ENCODE results near the gene SSC4D. TPM values are rescaled to one million over a fixed set of nuclear protein-coding genes. Genes with fewer than 3 reads are reported as not detected.

Gene SSC4D
- total and polyA plus RNA-seq, 2 of the 8 experiments (the other 6 are each of a cell fraction or from before 2014, with no cell fraction given), result 11.8 to 27.5 TPM

DNA sequence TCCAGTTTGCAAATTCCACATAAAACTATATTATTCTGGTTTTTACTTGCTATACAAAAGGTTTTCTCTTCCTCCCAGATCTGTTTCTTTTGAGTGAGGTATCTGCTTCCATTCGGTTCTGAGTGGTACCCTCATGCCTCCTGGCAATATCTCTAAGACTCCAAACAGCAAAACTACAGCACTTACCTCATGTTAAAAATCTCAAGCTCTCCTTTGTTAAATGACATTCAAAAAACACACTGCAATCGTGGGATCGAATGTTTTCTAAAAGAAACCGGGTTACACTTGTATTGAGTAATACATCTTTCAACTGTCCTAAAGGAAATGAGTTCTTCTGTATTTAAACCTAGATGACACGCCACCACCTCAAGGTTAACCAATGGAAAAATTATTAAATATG, 61.8 kb downstream of the SSC4D start:
- Histone ChIP-seq H2AFZ (ENCODE audit: low read length) (no peak overlapping the region), H2BK120ac (replicated peaks; ENCODE audit: low read depth, low read length) (no peak overlapping the region), H4K5ac (ENCODE audit: insufficient read length, low read depth, low read length) (no peak overlapping the region), H4K20me1 (replicated peaks in 1 of 2; ENCODE audit: control insufficient read depth in 1 of 2, insufficient read depth in 2 of 2, low read length in 2 of 2) (peaks cover 36 to 49% of the 10 kb centered on the region in 2 experiments), H4K91ac (replicated peaks; ENCODE audit: insufficient read length, low read length) (no peak overlapping the region), H2BK20ac (ENCODE audit: low read length) (no peak overlapping the region), H3K23me2 (ENCODE audit: low read depth, low read length) (no peaks in the 10 kb centered on the region), H3K36me3 (ENCODE audit: control insufficient read depth in 2 of 4, insufficient read depth in 4 of 4, low read length in 3 of 4) (peaks cover 18 to 72% (median 56%) of the 10 kb centered on the region in 4 experiments), H3K23ac (ENCODE audit: insufficient read length) (no peak overlapping the region), H3K18ac (ENCODE audit: extremely low read depth, low read length) (no peak overlapping the region), H3K27ac (ENCODE audit: low read depth, low read length) (no peak overlapping the region), H3K79me2 (ENCODE audit: control insufficient read depth in 1 of 2, insufficient read depth in 2 of 2, low read length in 2 of 2) (peaks cover 58 to 99% of the 10 kb centered on the region in 2 experiments), H3K79me1 (ENCODE audit: low read depth, low read length) (peaks cover 16% of the 10 kb centered on the region), H3K9ac (replicated peaks in 1 of 4; ENCODE audit: extremely low read depth in 1 of 4, low read depth in 3 of 4, low read length in 3 of 4) (no peak overlapping the region), H4K8ac (ENCODE audit: extremely low read depth, insufficient read depth, low read length) (no peak overlapping the region), H3K4ac (replicated peaks; ENCODE audit: insufficient read length, low read depth, low read length) (no peak overlapping the region), H3K4me2 (ENCODE audit: insufficient read depth in 1 of 2, low read depth in 2 of 2, low read length in 2 of 2) (no peak overlapping the region), H3K27me3 (replicated peaks in 1 of 4; ENCODE audit: control insufficient read depth in 3 of 4, extremely low read depth in 1 of 4, insufficient read depth in 3 of 4, low read length in 3 of 4) (no peaks in the 10 kb centered on the region), H2BK5ac (ENCODE audit: low read depth, low read length) (no peak overlapping the region), H2BK15ac (ENCODE audit: low read length) (no peak overlapping the region), H2AK5ac (ENCODE audit: low read depth, low read length) (no peak overlapping the region), H3K9me3 (ENCODE audit: insufficient read depth in 2 of 2, low read depth in 1 of 2, low read length in 1 of 2) (no peaks in the 10 kb centered on the region), H3K56ac (replicated peaks; ENCODE audit: insufficient read length, low read depth, low read length) (no peak overlapping the region), H3K4me3 (ENCODE audit: extremely low read depth in 1 of 4, insufficient read depth in 2 of 4, low read depth in 3 of 4, low read length in 4 of 4) (no peak overlapping the region), H2BK12ac (ENCODE audit: low read depth, low read length) (no peak overlapping the region), H3K4me1 (replicated peaks in 1 of 4; ENCODE audit: control insufficient read depth in 3 of 4, insufficient read depth in 4 of 4, low read length in 3 of 4) (0 out of 7 replicates have a peak, but pooled peaks cover 0 to 2% (median 0%) of the 10 kb centered on the region in 4 experiments), H3K14ac (ENCODE audit: insufficient read length) (no peak overlapping the region)
- 96% methylated on average over 5 of the region's 5 CpGs; no CpG with 5 or more reads in 1 of the 2 experiments for WGBS, 2 experiments (ENCODE audit: extremely low coverage in 1 of 2, insufficient coverage in 1 of 2, insufficient read length in 1 of 2, insufficient replicate concordance in 2 of 2, low coverage in 1 of 2, low lambda C conversion rate in 2 of 2, missing lambda C conversion rate in 1 of 2)
- POLR2A ChIA-PET (ENCODE audit: partially characterized antibody), result interaction anchor here (0.8 to 14.3 kb wide), 3 partner anchors 8 to 11 kb away, joined by 3 to 249 read pairs (median 8); partner anchors contain the start of gene YWHAG
- CTCF ChIA-PET (ENCODE audit: partially characterized antibody), result interaction anchor here (0.7 to 1.0 kb wide), 3 partner anchors 13 to 34 kb away, joined by 3 read pairs; no protein-coding TSS in a partner anchor
- DNase-seq (ENCODE audit: low read depth in 1 of 2, low spot score in 2 of 2) (no peak), FAIRE-seq (no peak)
- TF ChIP-seq KDM1A (IDR thresholded peaks at IDR 0.05; ENCODE audit: borderline replicate concordance, low read length) (no peak), RFX5 (IDR thresholded peaks at IDR 0.05; ENCODE audit: borderline replicate concordance, low read depth, low read length) (no peak), BACH1 (IDR thresholded peaks at IDR 0.05; ENCODE audit: low read length) (no peak), EGR1 (IDR thresholded peaks at IDR 0.05; ENCODE audit: borderline replicate concordance, low read depth, low read length) (no peak), SAP30 (IDR thresholded peaks at IDR 0.05; ENCODE audit: insufficient read depth, insufficient replicate concordance, low read length) (no peak), SP2 (IDR thresholded peaks at IDR 0.05; ENCODE audit: low read length) (no peak), YY1 (IDR thresholded peaks at IDR 0.05; ENCODE audit: low read depth, low read length) (no peak), POLR2AphosphoS5 (IDR thresholded peaks at IDR 0.05; ENCODE audit: low read depth, low read length) (no peak), E2F6 (IDR thresholded peaks at IDR 0.05) (no peak), TBP (IDR thresholded peaks at IDR 0.05; ENCODE audit: low read depth, low read length) (no peak), HDAC2 (IDR thresholded peaks at IDR 0.05; ENCODE audit: borderline replicate concordance in 1 of 2, low read depth in 2 of 2, low read length in 2 of 2) (no peak)
- TF ChIP-seq, protein P1, sequence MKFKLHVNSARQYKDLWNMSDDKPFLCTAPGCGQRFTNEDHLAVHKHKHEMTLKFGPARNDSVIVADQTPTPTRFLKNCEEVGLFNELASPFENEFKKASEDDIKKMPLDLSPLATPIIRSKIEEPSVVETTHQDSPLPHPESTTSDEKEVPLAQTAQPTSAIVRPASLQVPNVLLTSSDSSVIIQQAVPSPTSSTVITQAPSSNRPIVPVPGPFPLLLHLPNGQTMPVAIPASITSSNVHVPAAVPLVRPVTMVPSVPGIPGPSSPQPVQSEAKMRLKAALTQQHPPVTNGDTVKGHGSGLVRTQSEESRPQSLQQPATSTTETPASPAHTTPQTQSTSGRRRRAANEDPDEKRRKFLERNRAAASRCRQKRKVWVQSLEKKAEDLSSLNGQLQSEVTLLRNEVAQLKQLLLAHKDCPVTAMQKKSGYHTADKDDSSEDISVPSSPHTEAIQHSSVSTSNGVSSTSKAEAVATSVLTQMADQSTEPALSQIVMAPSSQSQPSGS (IDR thresholded peaks at IDR 0.05; ENCODE audit: low read length), result no peak
